Neural cell (in vitro differentiated cells): ENCODE data around the gene FCN2.

ENCODE experiments used
- EP300 ChIP-seq: fragments of 450-650 bp; conservative IDR thresholded peaks from 2 replicates; pipeline ENCODE4 v1.6.1; 2014; ENCODE audit warnings: antibody characterized with exemption, mild to moderate bottlenecking, moderate library complexity; ENCODE audit not compliant: poor library complexity, severe bottlenecking
- POLR2AphosphoS5 ChIP-seq: IDR thresholded peaks from 2 replicates; pipeline ENCODE4 v1.6.1; 2012
- TF ChIP-seq, protein P1 (sequence below): fragments of 450-650 bp; IDR thresholded peaks from 2 replicates; pipeline ENCODE4 v1.5.1; 2014; ENCODE audit warnings: antibody characterized with exemption, mild to moderate bottlenecking, moderate library complexity; ENCODE audit not compliant: poor library complexity, severe bottlenecking

- TF ChIP-seq EP300: no peak
- no peak for TF ChIP-seq POLR2AphosphoS5
- TF ChIP-seq, protein P1, sequence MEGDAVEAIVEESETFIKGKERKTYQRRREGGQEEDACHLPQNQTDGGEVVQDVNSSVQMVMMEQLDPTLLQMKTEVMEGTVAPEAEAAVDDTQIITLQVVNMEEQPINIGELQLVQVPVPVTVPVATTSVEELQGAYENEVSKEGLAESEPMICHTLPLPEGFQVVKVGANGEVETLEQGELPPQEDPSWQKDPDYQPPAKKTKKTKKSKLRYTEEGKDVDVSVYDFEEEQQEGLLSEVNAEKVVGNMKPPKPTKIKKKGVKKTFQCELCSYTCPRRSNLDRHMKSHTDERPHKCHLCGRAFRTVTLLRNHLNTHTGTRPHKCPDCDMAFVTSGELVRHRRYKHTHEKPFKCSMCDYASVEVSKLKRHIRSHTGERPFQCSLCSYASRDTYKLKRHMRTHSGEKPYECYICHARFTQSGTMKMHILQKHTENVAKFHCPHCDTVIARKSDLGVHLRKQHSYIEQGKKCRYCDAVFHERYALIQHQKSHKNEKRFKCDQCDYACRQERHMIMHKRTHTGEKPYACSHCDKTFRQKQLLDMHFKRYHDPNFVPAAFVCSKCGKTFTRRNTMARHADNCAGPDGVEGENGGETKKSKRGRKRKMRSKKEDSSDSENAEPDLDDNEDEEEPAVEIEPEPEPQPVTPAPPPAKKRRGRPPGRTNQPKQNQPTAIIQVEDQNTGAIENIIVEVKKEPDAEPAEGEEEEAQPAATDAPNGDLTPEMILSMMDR: no peak
Measured at GRCh38 chr9:134838651-134839454, 41.8 kb upstream of the FCN2 start.
